HG03066 (cell line): ENCODE measurements around the gene FFAR3.
"Not testable (repeated sequence)": the region's sequence is repeated elsewhere in the genome, so short reads cannot be mapped to it uniquely, and the experiment has no call there.

Experiments used
- ATAC-seq: cut with Tn5 transposase; IDR thresholded peaks from one replicate; pipeline ENCODE4 v1.9.1; 2021; ENCODE audit warnings: low read depth; ENCODE audit not compliant: unreplicated experiment

The FFAR3 gene

DNA sequence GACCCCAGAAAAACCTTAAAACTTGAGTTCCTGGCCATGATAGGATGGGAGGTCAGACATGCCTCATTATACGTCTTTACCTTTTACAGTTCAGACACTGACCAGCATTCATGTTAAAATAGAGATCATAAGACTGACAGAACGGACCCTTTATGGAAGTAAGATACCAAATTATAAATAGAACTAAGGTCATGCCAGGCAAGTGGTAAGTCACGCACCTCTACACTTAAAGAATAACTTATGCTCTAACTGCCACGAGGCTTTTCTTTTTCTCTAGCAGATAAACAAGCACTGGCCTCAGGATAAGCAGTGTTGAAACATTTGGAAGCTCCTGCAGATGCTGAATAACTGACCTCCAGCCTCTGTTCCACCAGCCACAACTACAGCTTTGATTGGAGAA is 41.0 kb downstream of the FFAR3 start:
- ATAC-seq, result no peak

DNA sequence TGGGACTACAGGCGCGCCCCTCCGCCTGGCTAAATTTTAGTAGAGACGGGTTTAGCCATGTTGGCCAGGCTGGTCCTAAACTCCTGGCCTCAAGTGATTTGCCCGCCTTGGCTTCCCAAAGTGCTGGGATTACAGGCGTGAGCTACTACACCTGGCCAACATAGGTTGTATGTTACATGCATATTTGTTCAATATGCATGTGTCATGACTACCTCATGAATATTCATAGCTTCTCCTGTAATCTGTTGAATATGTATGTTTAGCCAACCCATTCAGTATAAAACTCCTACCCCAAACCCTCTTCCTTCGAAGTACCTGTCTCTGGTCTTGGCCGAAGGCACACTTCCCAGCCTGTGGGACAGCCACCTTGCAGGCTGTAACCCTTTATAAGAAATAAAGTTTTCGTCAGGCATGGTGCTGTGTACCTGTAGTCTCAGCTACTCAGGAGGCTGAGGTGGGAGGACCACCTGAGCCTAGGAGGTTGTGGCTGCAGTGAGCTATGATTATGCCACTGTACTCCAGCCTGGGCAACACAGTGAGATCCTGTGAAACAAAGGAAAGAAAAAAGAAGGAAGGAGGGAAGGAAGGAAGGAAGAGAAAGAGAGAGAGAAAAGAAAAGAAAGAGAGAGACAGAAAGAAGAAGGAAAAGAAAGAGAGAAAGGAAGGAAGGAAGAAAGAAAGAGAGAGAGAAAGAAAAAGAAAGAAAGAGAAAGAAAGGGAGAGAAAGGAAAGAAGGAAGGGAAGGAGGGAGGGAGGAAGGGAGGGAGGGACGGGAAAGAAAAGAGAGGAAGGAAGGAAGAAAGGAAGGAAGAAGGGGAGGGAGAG is 41.9 kb downstream of the FFAR3 start:
- ATAC-seq, result no peak

DNA sequence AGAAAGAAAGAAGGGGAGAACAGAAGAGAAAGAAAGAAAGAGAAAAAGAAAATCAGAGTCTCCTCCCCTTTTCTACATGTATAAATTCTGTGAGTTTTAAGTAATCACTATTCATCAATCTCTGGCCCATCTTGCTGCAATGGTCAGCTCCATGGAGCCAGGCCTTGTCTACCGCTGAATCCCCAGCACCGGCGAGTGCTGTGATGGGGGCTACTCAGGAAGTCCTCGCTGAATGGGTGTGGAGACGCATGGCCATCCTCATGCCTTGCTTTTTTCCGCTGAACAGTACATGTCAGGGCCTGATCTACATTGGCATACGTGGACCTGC is 42.5 kb downstream of the FFAR3 start:
- no peak for ATAC-seq

DNA sequence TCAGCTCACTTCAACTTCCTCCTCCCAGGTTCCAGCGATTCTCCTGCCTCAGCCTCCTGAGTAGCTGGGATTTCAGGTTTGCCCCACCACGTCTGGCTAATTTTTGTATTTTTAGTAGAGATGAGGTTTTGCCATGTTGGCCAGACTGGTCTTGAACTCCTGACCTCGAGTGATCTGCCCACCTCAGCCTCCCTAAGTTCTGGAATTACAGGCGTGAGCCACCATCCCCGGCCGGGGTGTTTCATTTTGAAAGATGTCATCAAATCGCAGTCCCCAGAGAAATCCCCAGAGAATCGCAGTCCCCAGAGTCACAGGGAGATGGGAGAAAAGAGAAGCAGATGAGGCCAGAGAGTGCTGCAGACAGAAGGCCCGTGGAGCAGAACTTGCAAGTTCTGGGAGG is 43.2 kb downstream of the FFAR3 start:
- ATAC-seq, result not testable (repeated sequence)

DNA sequence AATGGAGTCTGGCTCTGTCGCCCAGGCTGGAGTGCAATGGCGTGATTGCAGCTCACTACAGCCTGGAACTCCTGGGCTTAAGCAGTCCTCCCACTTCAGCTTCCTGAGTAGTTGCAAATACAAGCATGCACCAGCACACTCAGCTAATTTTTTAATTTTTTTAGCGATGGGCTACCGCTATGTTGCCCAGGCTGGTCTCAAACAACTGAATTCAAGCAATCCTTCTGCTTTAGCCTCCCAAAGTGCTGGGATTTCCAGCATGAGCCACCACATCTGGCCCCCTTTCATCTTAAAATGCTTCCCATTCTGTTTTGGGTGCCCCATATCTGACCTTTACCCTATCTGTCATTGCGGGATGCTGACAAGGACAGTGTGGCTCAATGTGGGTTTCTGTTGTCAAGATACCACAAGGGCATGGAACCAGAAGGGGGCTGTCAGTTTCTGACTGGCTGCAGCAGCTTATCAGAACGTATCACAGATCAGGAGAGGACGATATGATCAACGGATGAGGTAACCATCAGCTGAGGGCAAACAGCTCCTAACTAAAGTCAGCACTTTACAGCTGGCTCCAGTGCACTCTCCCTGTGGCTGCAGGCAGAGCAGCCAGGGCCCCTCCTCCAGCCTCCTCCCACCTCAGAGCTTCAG is 45.0 kb downstream of the FFAR3 start:
- no peak for ATAC-seq

DNA sequence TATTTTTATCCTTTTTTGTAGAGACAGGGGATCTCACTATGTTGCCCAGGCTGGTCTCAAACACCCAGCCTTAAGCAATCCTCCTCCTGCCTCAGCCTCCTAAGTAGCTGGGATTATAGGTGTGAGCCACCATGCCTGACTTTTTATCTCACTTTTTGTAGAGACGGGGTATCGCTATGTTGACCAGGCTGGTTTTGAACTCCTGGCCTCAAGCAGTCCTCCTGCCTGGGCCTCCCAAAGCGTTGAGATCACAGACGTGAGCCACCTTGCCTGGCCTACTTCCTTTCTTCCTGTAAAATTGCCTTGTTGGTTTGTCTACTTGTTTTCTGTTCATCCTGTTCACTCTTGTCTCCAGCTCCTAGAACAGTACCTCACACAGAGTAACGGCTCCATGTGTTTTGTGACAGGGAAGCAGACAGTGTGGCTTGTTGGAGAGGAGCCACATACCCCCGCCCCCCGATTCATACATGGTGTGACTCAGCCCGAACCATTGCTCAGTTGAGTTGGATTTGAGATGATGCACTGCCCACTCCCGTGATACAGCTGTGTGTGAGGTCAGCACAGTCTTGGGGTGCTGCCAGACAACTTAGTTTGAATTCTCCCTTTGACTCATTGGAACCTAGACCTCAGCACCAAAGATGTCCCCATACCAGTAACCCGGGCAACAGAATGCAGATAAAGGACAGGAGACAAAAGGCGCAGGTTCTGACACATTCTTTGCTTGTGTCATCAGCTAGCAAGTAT is 46.8 kb downstream of the FFAR3 start:
- ATAC-seq, result peak; percentile 60

DNA sequence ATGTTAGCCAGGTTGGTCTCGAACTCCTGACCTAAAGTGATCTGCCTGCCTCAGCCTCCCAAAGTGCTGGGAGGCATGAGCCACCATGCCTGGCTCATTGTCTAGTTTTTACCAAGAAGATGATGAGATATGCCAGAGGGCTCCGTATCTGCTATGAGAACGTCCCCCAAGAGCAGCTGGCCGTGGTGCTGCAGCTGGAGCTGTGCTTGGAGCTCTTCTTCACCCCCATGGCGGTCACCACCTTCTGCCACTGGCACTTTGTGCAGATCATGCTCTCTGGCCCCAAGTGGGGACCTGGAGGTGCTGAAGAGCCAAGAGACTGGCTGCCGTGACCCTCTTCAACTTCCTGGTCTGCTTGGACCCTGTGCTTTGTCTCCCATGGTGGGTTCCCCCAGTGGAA is 49.4 kb downstream of the FFAR3 start:
- ATAC-seq, result no peak

DNA sequence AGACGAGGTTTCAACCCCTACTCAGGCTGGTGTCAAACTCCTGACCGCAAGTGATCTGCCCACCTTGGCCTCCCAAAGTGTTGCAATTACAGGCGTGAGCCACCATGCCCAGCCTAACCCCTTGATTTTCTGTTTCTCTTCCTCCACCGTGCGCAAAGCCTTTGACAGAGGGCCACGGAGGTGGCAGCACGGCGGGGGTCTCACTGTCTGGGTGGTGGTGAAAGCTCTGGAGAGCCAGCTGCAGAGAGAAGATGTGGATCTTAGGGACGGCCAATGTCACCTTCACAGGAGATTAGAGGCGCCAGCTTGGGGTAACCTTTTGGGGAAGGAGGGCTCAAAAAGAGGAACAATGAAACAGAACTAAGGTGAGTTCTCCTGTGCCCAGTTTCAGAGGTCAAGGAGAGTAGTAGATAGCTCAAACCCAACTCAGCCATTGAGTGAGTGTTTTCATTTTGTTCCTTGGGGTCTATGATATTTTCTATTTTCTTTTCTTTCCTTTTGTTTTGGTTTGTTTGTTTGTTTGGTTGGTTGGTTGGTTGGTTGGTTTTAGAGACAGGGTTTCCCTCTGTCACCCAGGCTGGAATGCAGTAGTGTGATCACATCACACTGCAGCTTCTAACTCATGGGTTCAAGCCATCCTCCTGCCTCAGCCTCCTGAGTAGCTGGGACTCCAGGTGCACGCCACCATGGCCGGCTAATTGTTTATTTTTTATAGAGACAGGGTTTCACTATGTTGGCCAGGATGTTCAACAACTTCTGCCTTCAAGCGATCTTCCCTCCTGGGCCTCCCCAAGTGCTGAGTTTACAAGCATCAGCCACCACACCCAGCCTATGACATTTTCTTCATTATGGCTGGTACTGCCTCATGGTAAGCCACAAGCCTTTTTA is 50.3 kb downstream of the FFAR3 start:
- ATAC-seq, result no peak

DNA sequence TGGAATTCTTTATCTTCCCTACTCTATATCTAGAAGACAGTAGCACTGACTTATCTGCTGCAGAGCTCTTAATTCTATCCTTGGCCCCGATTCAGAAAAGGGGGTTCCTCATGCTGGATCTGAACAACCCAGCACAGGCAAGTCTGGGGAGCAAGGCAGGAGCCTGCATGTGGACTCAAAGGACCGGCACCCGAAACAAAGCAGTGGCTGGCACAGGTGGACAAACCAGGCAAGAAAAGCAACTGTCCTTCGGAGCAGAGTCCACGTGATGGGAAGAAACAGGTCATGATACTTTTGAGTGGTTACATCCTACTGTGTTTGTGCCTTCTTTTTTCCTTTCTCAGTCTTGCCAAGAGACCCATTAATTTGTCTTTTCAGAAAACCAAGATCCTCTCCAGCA is 50.9 kb downstream of the FFAR3 start:
- no peak for ATAC-seq
